ENCODE data around the gene SEPTIN12.
A peak's percentile ranks its signal among the peaks of the same experiment; 100 is the strongest.

SEPTIN12 gene

GRCh38 chr16:4768549-4769305 lies 19.4 kb downstream of the SEPTIN12 start:
- H3K27me3 ChIP-seq (ENCODE audit: control insufficient read depth in 1 of 2, insufficient read depth in 2 of 2, low read length in 2 of 2), result no peaks in the 10 kb centered on the region
- H3K36me3 ChIP-seq (ENCODE audit: control insufficient read depth in 2 of 2, insufficient read depth in 2 of 2, low read length in 2 of 2), result peaks cover 2 to 3% of the 10 kb centered on the region in 2 donors
- H3K9me3 ChIP-seq (ENCODE audit: control insufficient read depth in 2 of 2, low read length in 2 of 2), result no peaks in the 10 kb centered on the region
- H3K4me3 ChIP-seq (ENCODE audit: low read length in 2 of 2), result peak overlapping the region; percentile 73 to 83
- H3K9ac ChIP-seq (ENCODE audit: low read length in 2 of 2), result peak overlapping the region; percentile 67 to 87
- peak overlapping the region; percentile 78 for H3K27ac ChIP-seq (ENCODE audit: low read length)
- H3K4me1 ChIP-seq (ENCODE audit: control insufficient read depth, insufficient read depth, low read length), result peaks cover 32% of the 10 kb centered on the region

GRCh38 chr16:4767872-4768548 lies 20.1 kb downstream of the SEPTIN12 start:
- H3K9ac ChIP-seq (ENCODE audit: low read length in 2 of 2), result peak overlapping the region; percentile 67 to 87
- peak overlapping the region; percentile 78 for H3K27ac ChIP-seq (ENCODE audit: low read length)
- peaks cover 32% of the 10 kb centered on the region for H3K4me1 ChIP-seq (ENCODE audit: control insufficient read depth, insufficient read depth, low read length)
- peak overlapping the region; percentile 73 to 83 for H3K4me3 ChIP-seq (ENCODE audit: low read length in 2 of 2)
- H3K36me3 ChIP-seq (ENCODE audit: control insufficient read depth in 2 of 2, insufficient read depth in 2 of 2, low read length in 2 of 2), result peaks cover 6 to 8% of the 10 kb centered on the region in 2 donors
- no peaks in the 10 kb centered on the region for H3K9me3 ChIP-seq (ENCODE audit: control insufficient read depth in 2 of 2, low read length in 2 of 2)
- H3K27me3 ChIP-seq (ENCODE audit: control insufficient read depth in 1 of 2, insufficient read depth in 2 of 2, low read length in 2 of 2), result no peaks in the 10 kb centered on the region

- Histone ChIP-seq H3K27ac (ENCODE audit: low read length) (peak within 1 kb of the TSS; percentile 78), H3K4me3 (ENCODE audit: low read length in 2 of 2) (peak within 1 kb of the TSS; percentile 74 to 87), H3K9ac (ENCODE audit: low read length in 2 of 2) (peak within 1 kb of the TSS; percentile 81 to 92), H3K4me1 (ENCODE audit: control insufficient read depth, insufficient read depth, low read length) (peaks cover 32% of the 10 kb centered on the region), H3K9me3 (ENCODE audit: control insufficient read depth in 2 of 2, low read length in 2 of 2) (no peaks in the 10 kb centered on the region), H3K36me3 (ENCODE audit: control insufficient read depth in 2 of 2, insufficient read depth in 2 of 2, low read length in 2 of 2) (peaks cover 6 to 15% of the 10 kb centered on the region in 2 donors), H3K27me3 (ENCODE audit: control insufficient read depth in 1 of 2, insufficient read depth in 2 of 2, low read length in 2 of 2) (no peaks in the 10 kb centered on the region)
Measured at GRCh38 chr16:4766875-4767628, 21.1 kb downstream of the SEPTIN12 start, which contains the start of gene ZNF500. ZNF500 (minus strand) TSS chr16:4767162; CDS start chr16:4765978, 1,184 bp downstream.

- Histone ChIP-seq H3K9ac (ENCODE audit: low read length in 2 of 2) (peak overlapping the region; percentile 81 to 92), H3K4me1 (ENCODE audit: control insufficient read depth, insufficient read depth, low read length) (peaks cover 32% of the 10 kb centered on the region), H3K36me3 (ENCODE audit: control insufficient read depth in 2 of 2, insufficient read depth in 2 of 2, low read length in 2 of 2) (peaks cover 7 to 20% of the 10 kb centered on the region in 2 donors), H3K9me3 (ENCODE audit: control insufficient read depth in 2 of 2, low read length in 2 of 2) (no peaks in the 10 kb centered on the region), H3K27ac (ENCODE audit: low read length) (no peak overlapping the region), H3K4me3 (ENCODE audit: low read length in 2 of 2) (peak overlapping the region; percentile 74 to 87), H3K27me3 (ENCODE audit: control insufficient read depth in 1 of 2, insufficient read depth in 2 of 2, low read length in 2 of 2) (no peaks in the 10 kb centered on the region)
Measured at GRCh38 chr16:4765511-4766474, 22.4 kb downstream of the SEPTIN12 start.

- Histone ChIP-seq H3K36me3 (ENCODE audit: control insufficient read depth in 2 of 2, insufficient read depth in 2 of 2, low read length in 2 of 2) (peaks cover 24 to 36% of the 10 kb centered on the region in 2 donors), H3K4me1 (ENCODE audit: control insufficient read depth, insufficient read depth, low read length) (peaks cover 26% of the 10 kb centered on the region), H3K9ac (ENCODE audit: low read length in 2 of 2) (no peak overlapping the region), H3K27me3 (ENCODE audit: control insufficient read depth in 1 of 2, insufficient read depth in 2 of 2, low read length in 2 of 2) (no peaks in the 10 kb centered on the region), H3K27ac (ENCODE audit: low read length) (no peak overlapping the region), H3K9me3 (ENCODE audit: control insufficient read depth in 2 of 2, low read length in 2 of 2) (no peaks in the 10 kb centered on the region), H3K4me3 (ENCODE audit: low read length in 2 of 2) (no peak overlapping the region)
Measured at GRCh38 chr16:4763791-4764190, 24.4 kb downstream of the SEPTIN12 start.

- no peak overlapping the region for H3K4me3 ChIP-seq (ENCODE audit: low read length in 2 of 2)
Measured at GRCh38 chr16:4762205-4762604, 25.9 kb downstream of the SEPTIN12 start.

GRCh38 chr16:4760221-4760910 lies 27.8 kb downstream of the SEPTIN12 start:
- Histone ChIP-seq H3K27me3 (ENCODE audit: control insufficient read depth in 1 of 2, insufficient read depth in 2 of 2, low read length in 2 of 2) (no peaks in the 10 kb centered on the region), H3K36me3 (ENCODE audit: control insufficient read depth in 2 of 2, insufficient read depth in 2 of 2, low read length in 2 of 2) (peaks cover 30 to 50% of the 10 kb centered on the region in 2 donors), H3K4me3 (ENCODE audit: low read length in 2 of 2) (no peak overlapping the region), H3K27ac (ENCODE audit: low read length) (no peak overlapping the region), H3K9me3 (ENCODE audit: control insufficient read depth in 2 of 2, low read length in 2 of 2) (no peaks in the 10 kb centered on the region), H3K4me1 (ENCODE audit: control insufficient read depth, insufficient read depth, low read length) (peaks cover 7% of the 10 kb centered on the region), H3K9ac (ENCODE audit: low read length in 2 of 2) (no peak overlapping the region)

More at GRCh38 chr16:4762205-4762604, 25.9 kb downstream of the SEPTIN12 start:
- H3K27me3 ChIP-seq (ENCODE audit: control insufficient read depth in 1 of 2, insufficient read depth in 2 of 2, low read length in 2 of 2), result no peaks in the 10 kb centered on the region
- H3K9ac ChIP-seq (ENCODE audit: low read length in 2 of 2), result no peak overlapping the region
- H3K27ac ChIP-seq (ENCODE audit: low read length), result no peak overlapping the region
- H3K9me3 ChIP-seq (ENCODE audit: control insufficient read depth in 2 of 2, low read length in 2 of 2), result no peaks in the 10 kb centered on the region
- peaks cover 30 to 44% of the 10 kb centered on the region in 2 donors for H3K36me3 ChIP-seq (ENCODE audit: control insufficient read depth in 2 of 2, insufficient read depth in 2 of 2, low read length in 2 of 2)
- peaks cover 17% of the 10 kb centered on the region for H3K4me1 ChIP-seq (ENCODE audit: control insufficient read depth, insufficient read depth, low read length)

- no peak overlapping the region for H3K4me3 ChIP-seq (ENCODE audit: low read length in 2 of 2)
Measured at GRCh38 chr16:4755687-4756086, 32.5 kb downstream of the SEPTIN12 start.

GRCh38 chr16:4754865-4755264 lies 33.3 kb downstream of the SEPTIN12 start:
- no peaks in the 10 kb centered on the region for H3K27me3 ChIP-seq (ENCODE audit: control insufficient read depth in 1 of 2, insufficient read depth in 2 of 2, low read length in 2 of 2)
- no peak overlapping the region for H3K27ac ChIP-seq (ENCODE audit: low read length)
- H3K4me1 ChIP-seq (ENCODE audit: control insufficient read depth, insufficient read depth, low read length), result no peaks in the 10 kb centered on the region
- H3K4me3 ChIP-seq (ENCODE audit: low read length in 2 of 2), result no peak overlapping the region
- peaks cover 0 to 3% of the 10 kb centered on the region in 2 donors for H3K9me3 ChIP-seq (ENCODE audit: control insufficient read depth in 2 of 2, low read length in 2 of 2)
- H3K9ac ChIP-seq (ENCODE audit: low read length in 2 of 2), result no peak overlapping the region
- H3K36me3 ChIP-seq (ENCODE audit: control insufficient read depth in 2 of 2, insufficient read depth in 2 of 2, low read length in 2 of 2), result peaks cover 42 to 53% of the 10 kb centered on the region in 2 donors

More at GRCh38 chr16:4755687-4756086, 32.5 kb downstream of the SEPTIN12 start:
- H3K9me3 ChIP-seq (ENCODE audit: control insufficient read depth in 2 of 2, low read length in 2 of 2), result peaks cover 0 to 3% of the 10 kb centered on the region in 2 donors
- no peak overlapping the region for H3K27ac ChIP-seq (ENCODE audit: low read length)
- peaks cover 50 to 62% of the 10 kb centered on the region in 2 donors for H3K36me3 ChIP-seq (ENCODE audit: control insufficient read depth in 2 of 2, insufficient read depth in 2 of 2, low read length in 2 of 2)
- H3K27me3 ChIP-seq (ENCODE audit: control insufficient read depth in 1 of 2, insufficient read depth in 2 of 2, low read length in 2 of 2), result no peaks in the 10 kb centered on the region
- no peak overlapping the region for H3K9ac ChIP-seq (ENCODE audit: low read length in 2 of 2)
- no peaks in the 10 kb centered on the region for H3K4me1 ChIP-seq (ENCODE audit: control insufficient read depth, insufficient read depth, low read length)
